Activated T-cell treated with anti-CD3 and anti-CD28 coated beads, Interleukin-2, amount 50 U/mL, for 4 hours (primary cell): ENCODE data around the gene MUSTN1. TPM values are rescaled to one million over a fixed set of nuclear protein-coding genes. Genes with fewer than 3 reads are reported as not detected.

Experiments
- ATAC-seq, 2 donors: fragments of 200-7000 bp; cut with Tn5 transposase; one replicate each; pipeline ENCODE4 v1.10.0; 2021
- DNase-seq: peaks from one replicate; pipeline ENCODE4 v3.0.0-alpha.2; 2020
- H3K27me3 Mint-ChIP-seq: one replicate; pipeline ENCODE4 v1.8.0; 2021; ENCODE audit warnings: low read depth, mixed read lengths
- H3K36me3 Mint-ChIP-seq: one replicate; pipeline ENCODE4 v1.8.0; 2022; ENCODE audit warnings: mixed read lengths; ENCODE audit not compliant: insufficient read depth
- H3K4me1 Mint-ChIP-seq: one replicate; pipeline ENCODE4 v1.8.0; 2021; ENCODE audit warnings: low read depth, mixed read lengths
- H3K4me3 Mint-ChIP-seq: one replicate; pipeline ENCODE4 v1.8.0; 2021; ENCODE audit warnings: mild to moderate bottlenecking, moderate library complexity, mixed read lengths
- H3K9me3 Mint-ChIP-seq: one replicate; pipeline ENCODE4 v1.8.0; 2021; ENCODE audit warnings: mixed read lengths
- total RNA-seq, 3 donors: library from RNA; stranded (reverse); gene quantifications; one replicate each; pipeline ENCODE4 v1.2.1, GENCODE V29; 2021

MUSTN1 gene
- 1 to 10 TPM in 1 of 3 donors, under 1 TPM in 2; 0.38 to 1.2 (median 0.58) TPM for total RNA-seq

GRCh38 chr3:52834871-52835501 lies at the start of gene MUSTN1:
Gene MUSTN1, minus strand, starts transcription at chr3:52835019. Its CDS starts 71 bp downstream, at chr3:52834948.
- no peak for ATAC-seq
- no peak for DNase-seq
- Mint-ChIP-seq H3K27me3 (no peaks in the 10 kb centered on the region), H3K4me3 (no peak within 1 kb of the TSS), H3K36me3 (peaks cover 6% of the 10 kb centered on the region), H3K4me1 (peaks cover 28% of the 10 kb centered on the region), H3K9me3 (no peaks in the 10 kb centered on the region)

GRCh38 chr3:52882377-52882776 lies 47.6 kb upstream of the MUSTN1 start:
- Mint-ChIP-seq H3K9me3 (peaks cover 4% of the 10 kb centered on the region), H3K4me1 (peaks cover 8% of the 10 kb centered on the region), H3K4me3 (no peak overlapping the region), H3K36me3 (peaks cover 18% of the 10 kb centered on the region), H3K27me3 (no peaks in the 10 kb centered on the region)
- no peak for DNase-seq
- no peak for ATAC-seq

- H3K4me1 Mint-ChIP-seq = peaks cover 8% of the 10 kb centered on the region
- no peak for DNase-seq
- H3K4me3 Mint-ChIP-seq = no peak overlapping the region
- peaks cover 18% of the 10 kb centered on the region for H3K36me3 Mint-ChIP-seq
- no peaks in the 10 kb centered on the region for H3K27me3 Mint-ChIP-seq
- ATAC-seq = no peak
- H3K9me3 Mint-ChIP-seq = peaks cover 4% of the 10 kb centered on the region
Observed at GRCh38 chr3:52881871-52882270, 47.1 kb upstream of the MUSTN1 start.

- Mint-ChIP-seq H3K4me3 (no peak overlapping the region), H3K36me3 (peaks cover 9% of the 10 kb centered on the region), H3K9me3 (peaks cover 4% of the 10 kb centered on the region), H3K27me3 (no peaks in the 10 kb centered on the region), H3K4me1 (peaks cover 17% of the 10 kb centered on the region)
- ATAC-seq = peak; percentile 43 to 53
- DNase-seq = no peak
Observed at GRCh38 chr3:52880474-52880873, 45.7 kb upstream of the MUSTN1 start.

GRCh38 chr3:52880047-52880446 lies 45.2 kb upstream of the MUSTN1 start:
- H3K36me3 Mint-ChIP-seq = peaks cover 4% of the 10 kb centered on the region
- H3K4me3 Mint-ChIP-seq = no peak overlapping the region
- peaks cover 1% of the 10 kb centered on the region for H3K9me3 Mint-ChIP-seq
- peaks cover 21% of the 10 kb centered on the region for H3K4me1 Mint-ChIP-seq
- no peaks in the 10 kb centered on the region for H3K27me3 Mint-ChIP-seq
- DNase-seq (no peak), ATAC-seq (no peak)

- peaks cover 3% of the 10 kb centered on the region for H3K36me3 Mint-ChIP-seq
- no peak for DNase-seq
- H3K4me3 Mint-ChIP-seq = no peak overlapping the region
- no peaks in the 10 kb centered on the region for H3K9me3 Mint-ChIP-seq
- H3K27me3 Mint-ChIP-seq = no peaks in the 10 kb centered on the region
- H3K4me1 Mint-ChIP-seq = peaks cover 25% of the 10 kb centered on the region
- no peak for ATAC-seq
Observed at GRCh38 chr3:52879581-52879980, 44.8 kb upstream of the MUSTN1 start.

GRCh38 chr3:52879090-52879489 lies 44.3 kb upstream of the MUSTN1 start:
- no peaks in the 10 kb centered on the region for H3K27me3 Mint-ChIP-seq
- no peaks in the 10 kb centered on the region for H3K9me3 Mint-ChIP-seq
- no peak overlapping the region for H3K4me3 Mint-ChIP-seq
- ATAC-seq (no peak), DNase-seq (no peak)
- peaks cover 29% of the 10 kb centered on the region for H3K4me1 Mint-ChIP-seq
- H3K36me3 Mint-ChIP-seq = peaks cover 3% of the 10 kb centered on the region

- Mint-ChIP-seq H3K4me3 (no peak overlapping the region), H3K27me3 (no peaks in the 10 kb centered on the region), H3K36me3 (peaks cover 3% of the 10 kb centered on the region), H3K9me3 (no peaks in the 10 kb centered on the region), H3K4me1 (peaks cover 38% of the 10 kb centered on the region)
- no peak for ATAC-seq
- no peak for DNase-seq
Observed at GRCh38 chr3:52877085-52877484, 42.3 kb upstream of the MUSTN1 start.

- DNase-seq (no peak), ATAC-seq (peak in 1 of 2 donors; percentile 17)
- Mint-ChIP-seq H3K4me3 (no peak overlapping the region), H3K9me3 (no peaks in the 10 kb centered on the region), H3K4me1 (peaks cover 36% of the 10 kb centered on the region), H3K27me3 (no peaks in the 10 kb centered on the region), H3K36me3 (peaks cover 5% of the 10 kb centered on the region)
Observed at GRCh38 chr3:52874864-52875587, 40.2 kb upstream of the MUSTN1 start.

- H3K27me3 Mint-ChIP-seq = no peaks in the 10 kb centered on the region
- H3K9me3 Mint-ChIP-seq = no peaks in the 10 kb centered on the region
- no peak for ATAC-seq
- H3K4me1 Mint-ChIP-seq = peaks cover 36% of the 10 kb centered on the region
- peaks cover 6% of the 10 kb centered on the region for H3K36me3 Mint-ChIP-seq
- no peak overlapping the region for H3K4me3 Mint-ChIP-seq
- no peak for DNase-seq
Observed at GRCh38 chr3:52874160-52874701, 39.4 kb upstream of the MUSTN1 start.

GRCh38 chr3:52873433-52874159 lies 38.8 kb upstream of the MUSTN1 start:
- no peaks in the 10 kb centered on the region for H3K9me3 Mint-ChIP-seq
- no peak overlapping the region for H3K4me3 Mint-ChIP-seq
- no peaks in the 10 kb centered on the region for H3K27me3 Mint-ChIP-seq
- DNase-seq (no peak), ATAC-seq (peak in 1 of 2 donors; percentile 38)
- H3K36me3 Mint-ChIP-seq = peaks cover 10% of the 10 kb centered on the region
- peaks cover 36% of the 10 kb centered on the region for H3K4me1 Mint-ChIP-seq

GRCh38 chr3:52872245-52872644 lies 37.4 kb upstream of the MUSTN1 start:
- Mint-ChIP-seq H3K36me3 (peaks cover 13% of the 10 kb centered on the region), H3K4me1 (peaks cover 34% of the 10 kb centered on the region), H3K9me3 (no peaks in the 10 kb centered on the region), H3K27me3 (no peaks in the 10 kb centered on the region), H3K4me3 (no peak overlapping the region)
- no peak for ATAC-seq
- DNase-seq = no peak

- Mint-ChIP-seq H3K4me3 (no peak overlapping the region), H3K4me1 (peaks cover 34% of the 10 kb centered on the region), H3K36me3 (peaks cover 13% of the 10 kb centered on the region), H3K27me3 (no peaks in the 10 kb centered on the region), H3K9me3 (no peaks in the 10 kb centered on the region)
- DNase-seq = no peak
- ATAC-seq = no peak
Observed at GRCh38 chr3:52871761-52872160, 36.9 kb upstream of the MUSTN1 start.

- Mint-ChIP-seq H3K4me3 (no peak overlapping the region), H3K9me3 (peaks cover 9% of the 10 kb centered on the region), H3K4me1 (peaks cover 25% of the 10 kb centered on the region)
Observed at GRCh38 chr3:52870471-52870870, 35.7 kb upstream of the MUSTN1 start.

More at GRCh38 chr3:52870471-52870870, 35.7 kb upstream of the MUSTN1 start:
- H3K36me3 Mint-ChIP-seq = peaks cover 24% of the 10 kb centered on the region
- no peak for DNase-seq
- H3K27me3 Mint-ChIP-seq = no peaks in the 10 kb centered on the region
- no peak for ATAC-seq
